Gastrocnemius medialis (tissue), 4 donors: Measurements from ENCODE around the gene ZFP36L1.

Experiments used
- CTCF ChIP-seq, 5 experiments: fragments of 450-650 bp in 3 of 5; fragments of 200-600 bp in 2 of 5; sonication (generic) in 2 of 5; IDR thresholded peaks in 4 of 5; conservative IDR thresholded peaks in 1 of 5; 1 replicate in 4 of 5; 2 replicates in 1 of 5; pipeline ENCODE4 v1.5.1; 2016 to 2019; ENCODE audit warnings: antibody characterized with exemption in 5 of 5, mild to moderate bottlenecking in 3 of 5, moderate library complexity in 3 of 5
- POLR2A ChIP-seq, 2 donors: fragments of 450-650 bp; IDR thresholded peaks; one replicate each; pipeline ENCODE4 v1.6.1; 2017; ENCODE audit warnings: antibody characterized with exemption in 2 of 2, mild to moderate bottlenecking in 2 of 2, moderate library complexity in 2 of 2

GRCh38 chr14:68777644-68778043 is 15.2 kb downstream of the ZFP36L1 start:
- no peak for TF ChIP-seq CTCF (IDR thresholded peaks at IDR 0.05 in 4 of 5, conservative IDR thresholded peaks at IDR 0.05 in 1 of 5)
- TF ChIP-seq POLR2A (IDR thresholded peaks at IDR 0.05) = no peak
